GM18498 (cell line): Measurements from ENCODE around the gene GLCE.

Experiments used
- ATAC-seq: cut with Tn5 transposase; IDR thresholded peaks from one replicate; pipeline ENCODE4 v1.9.1; 2021; ENCODE audit warnings: mild to moderate bottlenecking, moderate library complexity; ENCODE audit not compliant: unreplicated experiment

Gene GLCE

GRCh38 chr15:69315402-69316110 lies 155.1 kb downstream of the GLCE start:
- ATAC-seq, result no peak

DNA sequence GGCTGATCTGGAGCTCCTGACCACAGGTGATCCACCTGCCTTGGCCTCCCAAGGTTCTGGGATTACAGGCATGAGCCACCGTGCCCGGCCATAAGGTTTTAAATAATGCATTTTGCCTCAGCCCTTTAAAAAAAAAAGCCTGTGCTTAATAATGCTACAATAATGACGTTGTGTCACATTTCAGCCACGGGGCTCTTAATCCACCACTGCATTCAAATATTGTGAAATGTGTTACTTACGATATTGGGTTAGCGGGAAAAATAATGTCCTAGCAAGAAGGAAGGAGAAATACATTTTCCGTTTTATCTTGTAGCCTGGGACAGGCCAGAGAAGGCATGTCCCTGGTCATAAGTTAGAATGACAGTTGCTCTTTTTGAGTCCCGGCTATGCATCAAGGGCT lies 155.9 kb downstream of the GLCE start:
- ATAC-seq, result no peak

GRCh38 chr15:69317392-69317841 lies 157.0 kb downstream of the GLCE start:
- no peak for ATAC-seq

DNA sequence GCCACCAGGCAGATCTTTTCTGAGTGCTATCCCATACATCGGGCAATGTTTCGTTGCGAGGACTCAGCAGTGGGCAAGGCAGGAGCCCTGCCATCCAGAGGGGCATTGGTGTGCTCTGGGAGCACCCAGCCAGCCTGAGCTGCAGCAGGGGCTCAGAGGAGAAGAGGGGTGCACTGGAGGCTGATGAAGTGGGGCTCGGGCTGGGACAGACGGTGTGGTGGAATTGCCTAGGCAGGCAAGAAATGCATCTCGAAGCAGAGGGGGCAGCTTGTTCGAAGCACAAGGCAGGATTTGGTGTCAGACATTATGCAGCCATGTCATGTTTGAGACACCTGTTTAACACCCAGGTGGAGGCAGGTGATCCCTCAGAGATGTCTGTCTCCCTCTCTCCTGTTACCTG lies 157.6 kb downstream of the GLCE start:
- ATAC-seq, result no peak

- no peak for ATAC-seq
Measured at GRCh38 chr15:69319384-69320375, 159.2 kb downstream of the GLCE start.

DNA sequence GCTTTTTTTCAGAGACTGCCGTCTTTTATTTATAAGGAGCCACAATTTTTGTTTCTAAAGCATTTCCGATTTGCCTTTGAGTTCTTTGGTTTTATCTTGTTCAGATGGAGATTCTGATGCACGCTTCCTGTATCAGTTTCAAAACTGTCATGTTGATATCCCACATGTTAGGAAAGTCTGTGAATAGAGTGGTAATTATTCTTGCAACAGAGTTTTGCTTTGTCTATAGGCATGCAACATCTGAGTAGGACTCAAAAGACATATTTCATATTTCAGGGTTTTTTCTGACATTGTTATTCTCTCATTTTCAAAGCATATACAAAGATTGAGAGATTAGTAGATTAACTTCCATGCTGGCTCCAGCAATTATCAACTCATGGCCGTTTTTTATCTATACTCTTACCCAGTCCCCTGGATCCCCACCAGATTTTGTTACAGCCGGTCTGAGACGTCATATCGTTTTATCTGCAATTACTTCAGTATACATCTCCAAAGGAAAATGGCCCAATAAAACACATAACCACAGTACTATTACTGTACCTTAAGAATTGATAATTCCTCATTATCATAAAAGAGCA lies 160.6 kb downstream of the GLCE start:
- no peak for ATAC-seq
